ENCODE data around the gene PHC1. TPM values are rescaled to one million over a fixed set of nuclear protein-coding genes. Genes with fewer than 3 reads are reported as not detected.

The PHC1 gene
- total RNA-seq, 1 donor from 2014 or later, result 44.6 TPM

DNA sequence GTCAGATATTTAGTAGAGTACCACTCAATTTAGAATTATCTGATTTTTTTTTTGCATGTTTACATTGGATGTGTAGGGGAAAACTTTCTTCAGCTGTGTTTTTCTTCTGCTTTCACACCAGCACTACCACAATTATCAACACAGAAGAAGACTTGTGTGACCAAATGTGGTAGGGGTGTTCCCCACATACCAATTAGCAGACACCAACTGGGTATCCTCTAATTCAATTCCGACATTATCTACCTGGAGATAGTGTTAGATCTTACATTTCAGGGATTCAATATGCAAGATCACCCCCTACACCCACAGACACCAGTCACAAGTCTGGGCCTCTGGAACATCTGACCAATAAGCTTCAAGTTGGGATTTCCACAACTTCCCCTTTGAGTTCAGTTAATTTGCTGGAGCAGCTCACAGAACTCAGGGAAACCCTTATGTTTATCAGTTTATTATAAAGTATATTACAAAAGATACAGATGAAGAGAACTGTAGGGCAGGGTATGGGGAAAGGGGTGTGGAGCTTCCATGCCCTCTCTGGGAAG lies 71.0 kb downstream of the PHC1 start:
- intact Hi-C loops (cut with DNase I), result no loop called here
- ATAC-seq (no peak), DNase-seq (ENCODE audit: low spot score) (no peak)

DNA sequence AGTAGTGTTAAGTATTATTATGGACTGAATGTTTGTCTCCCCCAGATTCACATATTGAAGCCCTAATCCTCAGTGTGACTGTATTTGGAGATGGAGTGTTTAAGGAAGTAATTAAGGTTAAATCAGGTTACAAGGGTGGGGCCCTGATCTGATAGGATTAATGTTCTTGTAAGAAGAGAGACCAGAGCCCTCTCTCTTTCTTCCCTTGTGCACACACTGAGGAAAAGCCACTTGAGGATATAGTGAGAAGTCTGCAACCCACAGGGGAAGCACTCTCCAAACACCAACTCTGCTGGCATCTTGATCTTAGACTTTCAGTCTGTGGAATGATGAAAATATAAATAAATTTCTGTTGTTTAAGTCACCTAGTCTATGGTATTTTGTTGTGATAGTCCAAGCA lies 72.9 kb downstream of the PHC1 start:
- no peak for ATAC-seq
- intact Hi-C loops (cut with DNase I), result no loop called here
- DNase-seq (ENCODE audit: low spot score), result no peak

DNA sequence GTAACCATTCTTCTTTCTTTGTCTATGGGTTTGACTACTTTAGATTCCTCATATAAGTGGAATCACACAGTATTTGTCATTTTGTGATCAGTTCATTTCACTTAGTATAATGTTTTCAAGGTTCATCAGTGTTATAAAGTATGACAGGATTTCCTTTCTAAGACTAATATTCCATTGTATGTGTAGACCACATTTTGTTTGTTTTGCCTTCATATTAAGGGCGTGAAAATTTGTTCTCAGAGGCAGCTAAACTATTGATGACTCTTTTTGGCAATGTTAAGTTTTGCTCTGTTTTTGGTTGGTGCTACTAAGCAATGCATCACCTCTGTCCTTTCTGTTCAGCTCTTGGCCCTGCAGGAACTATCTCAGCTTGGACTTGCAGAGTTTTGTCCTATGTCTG lies 73.4 kb downstream of the PHC1 start:
- no peak for ATAC-seq
- intact Hi-C loops (cut with DNase I), result no loop called here

DNA sequence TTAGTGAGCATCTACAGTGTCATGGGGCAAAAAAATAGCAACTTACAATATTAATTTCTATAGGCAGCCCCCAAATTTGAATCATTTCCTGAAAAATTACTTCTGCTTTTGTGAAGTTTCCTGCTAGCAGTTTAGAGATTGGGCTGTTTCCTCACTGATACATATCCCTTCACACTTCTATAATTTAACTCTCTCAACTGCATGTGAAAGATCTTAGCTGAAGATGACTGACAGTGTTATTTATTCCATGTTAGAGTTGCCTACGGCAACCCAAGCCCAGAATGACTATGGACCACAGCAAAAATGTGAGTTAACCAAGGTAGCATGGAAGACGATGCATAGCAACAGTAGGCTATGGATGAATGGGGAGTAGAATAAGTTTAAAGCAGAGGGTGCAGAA lies 75.1 kb downstream of the PHC1 start, which contains the start of gene KLRG1:
Gene KLRG1, plus strand, starts transcription at position 134 of the 400 bp plus-strand sequence. Its CDS starts 90 bp downstream, at position 224.
- intact Hi-C loops (cut with DNase I), result no loop called here
- ATAC-seq (no peak), DNase-seq (ENCODE audit: low spot score) (no peak)

More for the DNA sequence above, 73.4 kb downstream of the PHC1 start:
- no peak for DNase-seq (ENCODE audit: low spot score)

Other genes starting within 250 kb of the PHC1 start
- 79.8 TPM for gene RIMKLB, start 216.5 kb upstream of the PHC1 start, total RNA-seq
- gene A2ML1, start 91.9 kb upstream of the PHC1 start, total RNA-seq, result 13.6 TPM
- gene M6PR, start 35.1 kb downstream of the PHC1 start, total RNA-seq, result 101 TPM
- gene KLRG1, start 75.0 kb downstream of the PHC1 start, total RNA-seq, result 4.5 TPM
- 942 TPM for gene A2M, start 201.4 kb downstream of the PHC1 start, total RNA-seq